K562 (cell line): ENCODE results near the gene PPHLN1. TPM values are rescaled to one million over a fixed set of nuclear protein-coding genes. Genes with fewer than 3 reads are reported as not detected.

ENCODE experiments used
- ATAC-seq: fragments of 200-7000 bp; cut with Tn5 transposase; 3 replicates; pipeline ENCODE4 v1.9.1; 2020; ENCODE audit warnings: moderate library complexity
- BruUV-seq: library from RNA; stranded (reverse); fragments of 400-500 nt; replicated peaks from 2 replicates; lab custom pipeline; 2021; lab: Mats Ljungman, UMichigan
- CTCF ChIA-PET: fragments of 300-600 bp; formaldehyde crosslinking; extraction: SDS; loops from one replicate; lab custom pipeline; 2021; ENCODE audit warnings: low intra/inter-chr PET ratio; lab: Yijun Ruan, JAX
- POLR2A ChIA-PET: fragments of 300-600, 350-650 bp; sonication (Branson Sonifier 250); formaldehyde crosslinking; extraction: SDS; loops from one replicate; lab custom pipeline; 2021; ENCODE audit warnings: antibody characterized with exemption, inconsistent platforms; lab: Yijun Ruan, JAX
- DNase-seq, 4 experiments: peaks; one replicate each; pipeline versions ENCODE4 v3.0.0 to v3.0.0-alpha.2; 2011 to 2018; ENCODE audit warnings: low spot score in 3 of 4, mixed read lengths in 3 of 4; ENCODE audit errors: extremely low read depth in 1 of 4
- FAIRE-seq: peaks from 2 replicates; lab custom pipeline; 2011; peaks lifted over from hg19 to GRCh38; lab: Jason Lieb, UNC
- H2AFZ ChIP-seq: 2 replicates; pipeline ENCODE4 v1.6.0; 2011; ENCODE audit warnings: low read depth, low read length, control low read depth, inconsistent platforms
- H3K27ac ChIP-seq: fragments of 200-600 bp; 3 replicates; pipeline ENCODE4 v1.8.0; 2011; ENCODE audit warnings: low read depth, mild to moderate bottlenecking, control low read depth, inconsistent platforms, low read length, moderate library complexity, mixed read lengths; ENCODE audit errors: extremely low read depth
- H3K27me3 ChIP-seq, 2 experiments: fragments of 300-600 bp in 1 of 2; 2 replicates in 1 of 2; 3 replicates in 1 of 2; pipeline versions ENCODE4 v1.6.0 to v1.8.0; 2011; ENCODE audit warnings: inconsistent platforms in 2 of 2, low read length in 2 of 2, mild to moderate bottlenecking in 1 of 2, mixed read lengths in 1 of 2, moderate library complexity in 1 of 2; ENCODE audit not compliant: control insufficient read depth in 2 of 2, insufficient read depth in 2 of 2
- H3K36me3 ChIP-seq: fragments of 300-600 bp; 3 replicates; pipeline ENCODE4 v1.8.0; 2011; ENCODE audit warnings: mild to moderate bottlenecking, low read length, inconsistent platforms; ENCODE audit not compliant: control insufficient read depth, insufficient read depth
- H3K4me1 ChIP-seq, 2 experiments: fragments of 200-600 bp in 1 of 2; replicated peaks in 1 of 2; 2 replicates in 1 of 2; 3 replicates in 1 of 2; pipeline versions ENCODE4 v1.5.1 to v1.8.0; 2011; ENCODE audit warnings: inconsistent platforms in 2 of 2, low read length in 2 of 2, mild to moderate bottlenecking in 1 of 2, mixed read lengths in 1 of 2, moderate library complexity in 1 of 2; ENCODE audit not compliant: control insufficient read depth in 2 of 2, insufficient read depth in 2 of 2
- H3K4me2 ChIP-seq: 2 replicates; pipeline ENCODE4 v1.6.1; 2011; ENCODE audit warnings: low read length, control low read depth, inconsistent platforms, mixed read lengths; ENCODE audit not compliant: insufficient read depth
- H3K4me3 ChIP-seq: fragments of 200-600 bp; sonication (generic), shearing (Covaris generic); 2 replicates; pipeline ENCODE4 v1.5.1; 2016; ENCODE audit warnings: control low read depth, inconsistent platforms
- H3K79me2 ChIP-seq: fragments of 200-600 bp; 3 replicates; pipeline ENCODE4 v1.8.0; 2011; ENCODE audit warnings: low read length, inconsistent platforms; ENCODE audit not compliant: control insufficient read depth, insufficient read depth
- H3K9ac ChIP-seq, 2 experiments: 2 replicates each; pipeline versions ENCODE4 v1.6.0 to v1.6.1; 2011; ENCODE audit warnings: low read depth in 2 of 2, low read length in 2 of 2, control low read depth in 1 of 2, inconsistent platforms in 1 of 2, mild to moderate bottlenecking in 1 of 2, mixed read lengths in 1 of 2; ENCODE audit not compliant: insufficient read depth in 1 of 2
- H3K9me1 ChIP-seq: one replicate; pipeline ENCODE4 v1.6.0; 2011; ENCODE audit warnings: inconsistent platforms, mild to moderate bottlenecking, low read length, moderate library complexity; ENCODE audit not compliant: control insufficient read depth, insufficient read depth
- H3K9me3 ChIP-seq: replicated peaks from 2 replicates; pipeline ENCODE4 v1.5.1; 2011; ENCODE audit warnings: low read depth, low read length, inconsistent platforms; ENCODE audit not compliant: control insufficient read depth, insufficient read depth
- H4K20me1 ChIP-seq: replicated peaks from 2 replicates; pipeline ENCODE4 v1.6.1; 2011; ENCODE audit warnings: low read length, inconsistent platforms, mixed read lengths; ENCODE audit not compliant: control insufficient read depth, insufficient read depth
- CEBPB ChIP-seq: fragments of 450-650 bp; IDR thresholded peaks from 2 replicates; pipeline ENCODE4 v1.6.1; 2016; ENCODE audit warnings: missing genetic modification characterization, missing compliant biosample characterization
- EZH2 ChIP-seq: IDR thresholded peaks from 2 replicates; pipeline ENCODE4 v1.6.1; 2012; ENCODE audit warnings: low read depth, mild to moderate bottlenecking, inconsistent platforms, low read length, borderline replicate concordance
- SAFB2 ChIP-seq: fragments of 200-400 bp; formaldehyde crosslinking; IDR thresholded peaks from 2 replicates; pipeline ENCODE4 v1.6.1; 2018; ENCODE audit warnings: borderline replicate concordance, low read length, low read depth, moderate library complexity; ENCODE audit not compliant: severe bottlenecking
- SPI1 ChIP-seq: IDR thresholded peaks from 2 replicates; pipeline ENCODE4 v1.6.1; 2011; ENCODE audit warnings: low read depth, low read length, control low read depth, borderline replicate concordance
- SRF ChIP-seq, 2 experiments: fragments of 250-450, 450-650 bp in 1 of 2; sonication (Bioruptor Pico) in 1 of 2; sonication (generic) in 1 of 2; formaldehyde crosslinking; IDR thresholded peaks; 2 replicates each; pipeline versions ENCODE4 v1.5.0 to v1.5.1; 2020 to 2022; ENCODE audit warnings: mild to moderate bottlenecking in 1 of 2, missing genetic modification reagents in 1 of 2
- ZNF263 ChIP-seq: sonication (generic); formaldehyde crosslinking; IDR thresholded peaks from 2 replicates; pipeline ENCODE4 v1.8.0; 2022; ENCODE audit warnings: mild to moderate bottlenecking, missing genetic modification reagents, borderline replicate concordance
- ZNF407 ChIP-seq: fragments of 450-650 bp; IDR thresholded peaks from 2 replicates; pipeline ENCODE4 v1.6.1; 2016; ENCODE audit warnings: low read depth
- ZNF445 ChIP-seq: fragments of 250-450 bp; sonication (Bioruptor Pico); IDR thresholded peaks from 2 replicates; pipeline ENCODE4 v1.4.0; 2020; ENCODE audit warnings: low read depth, mild to moderate bottlenecking, moderate library complexity
- in situ Hi-C: fragments of 300-500 bp; cut with MboI; formaldehyde crosslinking; loops from 4 replicates; pipeline ENCODE4 v1.15.0; 2018; ENCODE audit warnings: inconsistent platforms, mixed read lengths
- intact Hi-C: fragments of 100-400 bp; cut with micrococcal nuclease; formaldehyde crosslinking; loops from 2 replicates; pipeline ENCODE4 v1.14.2; 2022
- polyA plus RNA-seq, 8 experiments: library from polyadenylated mRNA; depleted of rRNA in 4 of 8; stranded (reverse) in 5 of 8; unstranded in 3 of 8; fragments of >200 nt; fragmentation: Nextera tagmentation in 2 of 8; fragmentation: Illumina TruSeq in 1 of 8; extraction: Ambion mirVana in 2 of 8; extraction: Trizol in 1 of 8; gene quantifications; 2 replicates each; pipeline versions ENCODE4 v1.2.1 to v1.2.3, GENCODE V29; 2011 to 2014; ENCODE audit warnings: inconsistent platforms in 1 of 8, missing spikeins in 1 of 8
- total RNA-seq, 7 experiments: library from RNA; depleted of rRNA in 6 of 7; stranded (reverse); fragments of >200 nt in 6 of 7; fragmentation: Illumina TruSeq in 2 of 7; extraction: Trizol in 2 of 7; gene quantifications; 2 replicates each; pipeline versions ENCODE4 v1.2.1 to v1.2.3, GENCODE V29; 2011 to 2021; ENCODE audit warnings: low replicate concordance in 1 of 7
- TF ChIP-seq, protein P1 (sequence below), 2 experiments: fragments of 450-650 bp in 1 of 2; IDR thresholded peaks; 2 replicates each; pipeline ENCODE4 v1.6.1; 2011 to 2017; ENCODE audit warnings: low read depth in 2 of 2, antibody characterized with exemption in 1 of 2, borderline replicate concordance in 1 of 2, low read length in 1 of 2, mild to moderate bottlenecking in 1 of 2, mixed read lengths in 1 of 2; ENCODE audit not compliant: control insufficient read depth in 1 of 2

The PPHLN1 gene
- total and polyA plus RNA-seq, 9 of the 15 experiments (the other 6 are each of a cell fraction or from before 2014, with no cell fraction given) = 66.3 to 112 (median 93.6) TPM

- no peak overlapping the region for H3K4me3 ChIP-seq
- in situ Hi-C loops = no loop called here
- intact Hi-C loops = no loop called here
- H4K20me1 ChIP-seq = no peaks in the 10 kb centered on the region
- no peak overlapping the region for H3K27ac ChIP-seq
- CTCF ChIA-PET = no interaction called here
- POLR2A ChIA-PET = no interaction called here
- H3K27me3 ChIP-seq = peaks cover 6 to 25% of the 10 kb centered on the region in 2 experiments; a peak in 3 of 5 replicates
- BruUV-seq = no TSS peak
- H3K79me2 ChIP-seq = no peaks in the 10 kb centered on the region
- H3K9ac ChIP-seq = no peak overlapping the region
- H3K4me2 ChIP-seq = no peak overlapping the region
- H3K4me1 ChIP-seq = peaks cover 0 to 6% of the 10 kb centered on the region in 2 experiments; a peak in 2 of 5 replicates
- H3K9me3 ChIP-seq = no peaks in the 10 kb centered on the region
- DNase-seq (no peak), ATAC-seq (no peak), FAIRE-seq (no peak)
- H2AFZ ChIP-seq = no peak overlapping the region
- no peaks in the 10 kb centered on the region for H3K9me1 ChIP-seq
- no peaks in the 10 kb centered on the region for H3K36me3 ChIP-seq
- no peak for TF ChIP-seq ZNF445 (CRISPR knock-in tag)
- TF ChIP-seq ZNF407 = no peak
- TF ChIP-seq SAFB2 = no peak
- no peak for TF ChIP-seq ZNF263
- TF ChIP-seq SRF (CRISPR knock-in tag; IDR thresholded peaks at IDR 0.05) = no peak
- no peak for TF ChIP-seq EZH2
- TF ChIP-seq CEBPB (tag) = no peak
- TF ChIP-seq, protein P1, sequence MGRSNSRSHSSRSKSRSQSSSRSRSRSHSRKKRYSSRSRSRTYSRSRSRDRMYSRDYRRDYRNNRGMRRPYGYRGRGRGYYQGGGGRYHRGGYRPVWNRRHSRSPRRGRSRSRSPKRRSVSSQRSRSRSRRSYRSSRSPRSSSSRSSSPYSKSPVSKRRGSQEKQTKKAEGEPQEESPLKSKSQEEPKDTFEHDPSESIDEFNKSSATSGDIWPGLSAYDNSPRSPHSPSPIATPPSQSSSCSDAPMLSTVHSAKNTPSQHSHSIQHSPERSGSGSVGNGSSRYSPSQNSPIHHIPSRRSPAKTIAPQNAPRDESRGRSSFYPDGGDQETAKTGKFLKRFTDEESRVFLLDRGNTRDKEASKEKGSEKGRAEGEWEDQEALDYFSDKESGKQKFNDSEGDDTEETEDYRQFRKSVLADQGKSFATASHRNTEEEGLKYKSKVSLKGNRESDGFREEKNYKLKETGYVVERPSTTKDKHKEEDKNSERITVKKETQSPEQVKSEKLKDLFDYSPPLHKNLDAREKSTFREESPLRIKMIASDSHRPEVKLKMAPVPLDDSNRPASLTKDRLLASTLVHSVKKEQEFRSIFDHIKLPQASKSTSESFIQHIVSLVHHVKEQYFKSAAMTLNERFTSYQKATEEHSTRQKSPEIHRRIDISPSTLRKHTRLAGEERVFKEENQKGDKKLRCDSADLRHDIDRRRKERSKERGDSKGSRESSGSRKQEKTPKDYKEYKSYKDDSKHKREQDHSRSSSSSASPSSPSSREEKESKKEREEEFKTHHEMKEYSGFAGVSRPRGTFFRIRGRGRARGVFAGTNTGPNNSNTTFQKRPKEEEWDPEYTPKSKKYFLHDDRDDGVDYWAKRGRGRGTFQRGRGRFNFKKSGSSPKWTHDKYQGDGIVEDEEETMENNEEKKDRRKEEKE (IDR thresholded peaks at IDR 0.05; ENCODE audit: borderline replicate concordance in 1 of 2, control insufficient read depth in 1 of 2, low read depth in 2 of 2, low read length in 1 of 2) = no peak
- no peak for TF ChIP-seq SPI1
Measured at GRCh38 chr12:42278128-42278510, 47.8 kb upstream of the PPHLN1 start.
